ENCODE results near the gene USP16.
A peak's percentile ranks its signal among the peaks of the same experiment; 100 is the strongest.

DNA sequence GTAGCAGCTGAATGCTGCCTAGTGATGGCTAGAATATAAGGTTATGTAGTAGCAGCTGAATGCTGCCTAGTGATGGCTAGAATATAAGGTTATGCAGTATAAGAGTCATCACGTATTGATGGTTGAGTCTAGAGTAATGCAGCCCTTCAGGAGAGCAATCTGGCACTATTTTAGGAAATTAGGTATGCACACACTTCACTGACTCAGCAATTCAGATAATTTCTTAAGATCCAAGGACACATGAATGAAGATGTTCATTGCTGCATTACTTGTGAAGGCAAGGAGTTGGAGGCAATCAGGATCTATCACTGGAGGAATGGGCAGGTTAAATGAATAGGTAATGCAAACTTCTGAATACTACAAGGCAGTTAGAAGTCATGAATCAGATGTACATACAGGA is 45.4 kb upstream of the USP16 start:
- TF ChIP-seq MAFK (IDR thresholded peaks at IDR 0.05; ENCODE audit: partially characterized antibody) (peak; percentile 69), HOXA7 (CRISPR knock-in tag; IDR thresholded peaks at IDR 0.05) (no peak), EHMT2 (IDR thresholded peaks at IDR 0.05; ENCODE audit: low read depth) (no peak), ESRRA (IDR thresholded peaks at IDR 0.05; ENCODE audit: borderline replicate concordance, low read length) (no peak), POLR2AphosphoS2 (conservative IDR thresholded peaks at IDR 0.05; ENCODE audit: low read length) (no peak), SREBF2 (IDR thresholded peaks at IDR 0.05) (no peak)
- TF ChIP-seq, protein P1, sequence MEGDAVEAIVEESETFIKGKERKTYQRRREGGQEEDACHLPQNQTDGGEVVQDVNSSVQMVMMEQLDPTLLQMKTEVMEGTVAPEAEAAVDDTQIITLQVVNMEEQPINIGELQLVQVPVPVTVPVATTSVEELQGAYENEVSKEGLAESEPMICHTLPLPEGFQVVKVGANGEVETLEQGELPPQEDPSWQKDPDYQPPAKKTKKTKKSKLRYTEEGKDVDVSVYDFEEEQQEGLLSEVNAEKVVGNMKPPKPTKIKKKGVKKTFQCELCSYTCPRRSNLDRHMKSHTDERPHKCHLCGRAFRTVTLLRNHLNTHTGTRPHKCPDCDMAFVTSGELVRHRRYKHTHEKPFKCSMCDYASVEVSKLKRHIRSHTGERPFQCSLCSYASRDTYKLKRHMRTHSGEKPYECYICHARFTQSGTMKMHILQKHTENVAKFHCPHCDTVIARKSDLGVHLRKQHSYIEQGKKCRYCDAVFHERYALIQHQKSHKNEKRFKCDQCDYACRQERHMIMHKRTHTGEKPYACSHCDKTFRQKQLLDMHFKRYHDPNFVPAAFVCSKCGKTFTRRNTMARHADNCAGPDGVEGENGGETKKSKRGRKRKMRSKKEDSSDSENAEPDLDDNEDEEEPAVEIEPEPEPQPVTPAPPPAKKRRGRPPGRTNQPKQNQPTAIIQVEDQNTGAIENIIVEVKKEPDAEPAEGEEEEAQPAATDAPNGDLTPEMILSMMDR (IDR thresholded peaks at IDR 0.05): no peak
